Gastrocnemius medialis (tissue), 4 donors: Measurements from ENCODE around the gene HMX1. TPM values are rescaled to one million over a fixed set of nuclear protein-coding genes. Genes with fewer than 3 reads are reported as not detected.

Experiments used
- ATAC-seq, 2 donors: fragments of 150-250 bp; one replicate each; pipeline ENCODE4 v1.9.1; 2016
- DNase-seq, 2 donors: peaks; one replicate each; pipeline ENCODE4 v3.0.0-alpha.2; 2019
- H3K27ac ChIP-seq, 4 donors: fragments of 200-600 bp; sonication (generic); 1 replicate in 1 of 4; 2 replicates in 3 of 4; pipeline ENCODE4 v1.5.1; 2016 to 2018; ENCODE audit warnings: mild to moderate bottlenecking in 2 of 4, moderate library complexity in 1 of 4
- H3K27me3 ChIP-seq, 3 donors: fragments of 200-600 bp; sonication (generic) in 2 of 3; 1 replicate in 1 of 3; 2 replicates in 2 of 3; pipeline versions ENCODE4 v1.5.1 to v1.6.0; 2016 to 2019; ENCODE audit warnings: mild to moderate bottlenecking in 1 of 3, moderate library complexity in 1 of 3
- H3K36me3 ChIP-seq, 2 donors: fragments of 200-600 bp; sonication (generic) in 1 of 2; one replicate each; pipeline ENCODE4 v1.5.1; 2017 to 2018
- H3K4me1 ChIP-seq, 2 donors: fragments of 200-600 bp; sonication (generic) in 1 of 2; one replicate each; pipeline ENCODE4 v1.5.1; 2016 to 2017; ENCODE audit warnings: mild to moderate bottlenecking in 2 of 2
- H3K4me3 ChIP-seq, 4 donors: fragments of 200-600 bp; sonication (generic) in 3 of 4; 1 replicate in 1 of 4; 2 replicates in 3 of 4; pipeline ENCODE4 v1.5.1; 2016 to 2019; ENCODE audit warnings: mild to moderate bottlenecking in 2 of 4
- H3K9me3 ChIP-seq, 3 donors: fragments of 200-600 bp; sonication (generic) in 2 of 3; 1 replicate in 1 of 3; 2 replicates in 2 of 3; pipeline ENCODE4 v1.5.1; 2016 to 2019
- CTCF ChIP-seq, 5 experiments: fragments of 450-650 bp in 3 of 5; fragments of 200-600 bp in 2 of 5; sonication (generic) in 2 of 5; IDR thresholded peaks in 4 of 5; conservative IDR thresholded peaks in 1 of 5; 1 replicate in 4 of 5; 2 replicates in 1 of 5; pipeline ENCODE4 v1.5.1; 2016 to 2019; ENCODE audit warnings: antibody characterized with exemption in 5 of 5, mild to moderate bottlenecking in 3 of 5, moderate library complexity in 3 of 5
- POLR2A ChIP-seq, 2 donors: fragments of 450-650 bp; IDR thresholded peaks; one replicate each; pipeline ENCODE4 v1.6.1; 2017; ENCODE audit warnings: antibody characterized with exemption in 2 of 2, mild to moderate bottlenecking in 2 of 2, moderate library complexity in 2 of 2
- in situ Hi-C, 4 donors: fragments of 200-750 bp; cut with MboI; loops; one replicate each; pipeline versions ENCODE4 v1.15.0 to v1.8.0; 2017; ENCODE audit warnings: low sequenced_read_pairs in 4 of 4
- intact Hi-C: fragments of 100-400 bp; cut with DNase I; formaldehyde crosslinking; loops from one replicate; pipeline ENCODE4 v1.15.1; 2023; ENCODE audit warnings: low total_unique reads
- total RNA-seq, 4 donors: library from RNA; depleted of rRNA; stranded (reverse); fragments of >200 nt; gene quantifications; one replicate each; pipeline versions ENCODE4 v1.1.0 to v1.2.3, GENCODE V29; 2016

The HMX1 gene
- total RNA-seq, 4 donors from 2014 or later, result not detected

GRCh38 chr4:8912506-8912905 lies 40.9 kb upstream of the HMX1 start:
- H3K9me3 ChIP-seq, result no peaks in the 10 kb centered on the region
- no peak overlapping the region for H3K27ac ChIP-seq
- H3K27me3 ChIP-seq, result peaks cover 0 to 7% (median 2%) of the 10 kb centered on the region in 3 donors
- no peak overlapping the region for H3K4me3 ChIP-seq
- no peaks in the 10 kb centered on the region for H3K4me1 ChIP-seq
- in situ Hi-C loops, result no loop called here
- DNase-seq, result no peak
- H3K36me3 ChIP-seq, result no peaks in the 10 kb centered on the region
- intact Hi-C loops, result loop anchor here (10.0 kb wide), 1 partner anchor 308 kb away; no protein-coding TSS in a partner anchor
- no peak for ATAC-seq
- TF ChIP-seq CTCF (IDR thresholded peaks at IDR 0.05 in 4 of 5, conservative IDR thresholded peaks at IDR 0.05 in 1 of 5) (no peak), POLR2A (IDR thresholded peaks at IDR 0.05) (no peak)

- peaks cover 0 to 7% (median 2%) of the 10 kb centered on the region in 3 donors for H3K27me3 ChIP-seq
- H3K36me3 ChIP-seq, result no peaks in the 10 kb centered on the region
- no peaks in the 10 kb centered on the region for H3K4me1 ChIP-seq
- no peak overlapping the region for H3K4me3 ChIP-seq
- no peak overlapping the region for H3K27ac ChIP-seq
- no peak for ATAC-seq
- intact Hi-C loops, result loop anchor here (10.0 kb wide), 1 partner anchor 307 kb away; no protein-coding TSS in a partner anchor
- in situ Hi-C loops, result no loop called here
- DNase-seq, result no peak
- TF ChIP-seq CTCF (IDR thresholded peaks at IDR 0.05 in 4 of 5, conservative IDR thresholded peaks at IDR 0.05 in 1 of 5) (no peak), POLR2A (IDR thresholded peaks at IDR 0.05) (no peak)
- H3K9me3 ChIP-seq, result no peaks in the 10 kb centered on the region
These were observed 40.4 kb upstream of the HMX1 start for GRCh38 chr4:8912089-8912455.

DNA sequence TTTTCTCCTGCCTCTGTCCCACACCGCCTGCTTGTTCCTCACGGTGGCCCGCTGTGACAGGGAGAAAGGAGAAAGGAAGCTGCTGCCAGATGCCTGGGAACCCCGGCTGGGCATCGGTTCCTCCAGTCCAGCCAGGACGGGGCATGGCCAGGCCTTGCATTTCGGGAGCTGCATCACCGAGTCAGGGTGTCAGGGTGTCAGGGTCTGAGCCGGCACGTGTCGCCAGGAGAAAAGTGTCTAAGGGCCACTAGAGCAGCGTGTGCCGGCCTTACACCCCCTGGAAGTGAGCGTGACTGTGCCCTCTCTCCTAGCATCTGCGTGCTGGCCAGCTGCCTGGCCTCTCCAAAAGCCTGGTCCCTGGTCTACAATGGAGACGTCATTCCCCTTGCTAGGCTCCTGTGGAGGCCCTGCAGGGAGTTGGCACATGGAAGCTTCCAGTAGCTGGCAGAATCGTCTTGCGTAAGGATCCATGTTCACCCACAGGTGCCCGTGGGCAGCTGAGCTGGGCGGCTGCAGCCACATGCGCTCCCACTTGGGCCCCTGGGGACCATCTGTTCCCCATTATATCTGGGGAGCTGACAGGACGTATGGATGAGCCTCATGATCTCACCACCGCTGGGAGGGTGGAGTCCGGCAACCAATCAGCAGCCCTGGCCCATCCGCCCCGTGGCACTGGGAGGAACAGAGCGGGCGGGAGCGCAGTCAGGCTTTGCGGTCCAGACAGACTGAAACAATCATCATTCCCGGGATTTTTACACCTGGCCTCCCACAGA lies 39.9 kb upstream of the HMX1 start:
- peaks cover 0 to 7% (median 6%) of the 10 kb centered on the region in 3 donors for H3K27me3 ChIP-seq
- DNase-seq, result no peak
- H3K36me3 ChIP-seq, result no peaks in the 10 kb centered on the region
- intact Hi-C loops (loop anchor here (10.0 kb wide), 1 partner anchor 307 kb away; no protein-coding TSS in a partner anchor), in situ Hi-C loops (no loop called here)
- H3K27ac ChIP-seq, result no peak overlapping the region
- no peak overlapping the region for H3K4me3 ChIP-seq
- no peak for ATAC-seq
- TF ChIP-seq POLR2A (IDR thresholded peaks at IDR 0.05), result no peak
- TF ChIP-seq CTCF (IDR thresholded peaks at IDR 0.05 in 4 of 5, conservative IDR thresholded peaks at IDR 0.05 in 1 of 5), result no peak
- no peaks in the 10 kb centered on the region for H3K9me3 ChIP-seq
- no peaks in the 10 kb centered on the region for H3K4me1 ChIP-seq

DNA sequence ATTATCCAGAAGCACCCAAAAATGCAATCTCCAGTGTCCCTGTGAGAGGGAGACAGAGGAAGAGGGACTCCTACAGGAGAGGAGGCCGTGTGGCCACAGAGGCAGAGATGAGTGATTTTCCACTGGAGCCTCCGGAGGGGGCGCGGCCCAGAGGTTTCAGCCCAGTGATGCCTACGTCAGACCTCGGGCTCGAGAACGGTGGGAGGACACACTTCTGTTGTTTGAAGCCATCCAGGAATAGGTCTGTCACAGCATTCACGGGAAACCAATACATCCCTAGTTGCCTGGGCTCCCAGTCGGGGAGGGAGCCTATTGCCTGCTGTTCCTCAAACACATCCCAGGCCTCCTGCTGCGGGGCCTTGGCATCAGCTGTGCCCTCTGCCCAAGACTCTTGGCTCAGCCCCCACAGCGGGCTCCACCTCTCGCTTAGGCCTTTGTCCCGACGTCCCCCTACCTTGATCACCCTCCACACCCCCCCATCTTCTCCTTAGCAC lies 39.2 kb upstream of the HMX1 start:
- intact Hi-C loops (loop anchor here (10.0 kb wide), 1 partner anchor 306 kb away; no protein-coding TSS in a partner anchor), in situ Hi-C loops (no loop called here)
- no peak overlapping the region for H3K27ac ChIP-seq
- no peak overlapping the region for H3K4me3 ChIP-seq
- ATAC-seq, result no peak
- TF ChIP-seq CTCF (IDR thresholded peaks at IDR 0.05 in 4 of 5, conservative IDR thresholded peaks at IDR 0.05 in 1 of 5) (no peak), POLR2A (IDR thresholded peaks at IDR 0.05) (no peak)
- no peaks in the 10 kb centered on the region for H3K4me1 ChIP-seq
- no peaks in the 10 kb centered on the region for H3K36me3 ChIP-seq
- DNase-seq, result no peak
- peaks cover 4 to 7% (median 6%) of the 10 kb centered on the region in 3 donors for H3K27me3 ChIP-seq
- no peaks in the 10 kb centered on the region for H3K9me3 ChIP-seq
